Measurements from ENCODE around the gene FAM209B. TPM values are rescaled to one million over a fixed set of nuclear protein-coding genes. Genes with fewer than 3 reads are reported as not detected.
"Not testable (repeated sequence)": the region's sequence is repeated elsewhere in the genome, so short reads cannot be mapped to it uniquely, and the experiment has no call there.

The FAM209B gene
- total and polyA plus RNA-seq, 5 donors: 0.59 to 0.84 TPM; not detected in 3

GRCh38 chr20:56517211-56517610 lies 15.8 kb upstream of the FAM209B start:
- DNase-seq (no peak), ATAC-seq (no peak)
- WGBS: 92% methylated on average over 7 of the region's 7 CpGs
- Histone ChIP-seq H3K4me3 (ENCODE audit: low read length) (no peak overlapping the region), H3K4me1 (ENCODE audit: control insufficient read depth, insufficient read depth, low read length) (peaks cover 2% of the 10 kb centered on the region), H3K27me3 (ENCODE audit: control insufficient read depth, insufficient read depth) (no peaks in the 10 kb centered on the region), H3K27ac (ENCODE audit: low read length) (no peak overlapping the region), H3K9me3 (ENCODE audit: control insufficient read depth, low read length) (no peaks in the 10 kb centered on the region)
- intact Hi-C loops (cut with DNase I): no loop called here

GRCh38 chr20:56517641-56518040 lies 15.4 kb upstream of the FAM209B start:
- no peak overlapping the region for H3K4me3 ChIP-seq (ENCODE audit: low read length)
- H3K27ac ChIP-seq (ENCODE audit: low read length): no peak overlapping the region
- intact Hi-C loops (cut with DNase I): no loop called here
- H3K27me3 ChIP-seq (ENCODE audit: control insufficient read depth, insufficient read depth): no peaks in the 10 kb centered on the region
- no peak for DNase-seq
- H3K4me1 ChIP-seq (ENCODE audit: control insufficient read depth, insufficient read depth, low read length): peaks cover 2% of the 10 kb centered on the region
- H3K9me3 ChIP-seq (ENCODE audit: control insufficient read depth, low read length): no peaks in the 10 kb centered on the region
- no peak for ATAC-seq
- WGBS: 92% methylated on average over 8 of the region's 8 CpGs

- Histone ChIP-seq H3K4me3 (ENCODE audit: low read length) (no peak overlapping the region), H3K4me1 (ENCODE audit: control insufficient read depth, insufficient read depth, low read length) (peaks cover 2% of the 10 kb centered on the region), H3K27me3 (ENCODE audit: control insufficient read depth, insufficient read depth) (no peaks in the 10 kb centered on the region), H3K27ac (ENCODE audit: low read length) (no peak overlapping the region), H3K9me3 (ENCODE audit: control insufficient read depth, low read length) (no peaks in the 10 kb centered on the region)
- 95% methylated on average over 14 of the region's 14 CpGs for WGBS
- ATAC-seq (no peak), DNase-seq (no peak)
- intact Hi-C loops (cut with DNase I): no loop called here
These were observed 14.9 kb upstream of the FAM209B start for GRCh38 chr20:56518126-56518525.

- ATAC-seq (no peak), DNase-seq (no peak)
- Histone ChIP-seq H3K4me3 (ENCODE audit: low read length) (no peak overlapping the region), H3K27me3 (ENCODE audit: control insufficient read depth, insufficient read depth) (no peaks in the 10 kb centered on the region), H3K27ac (ENCODE audit: low read length) (no peak overlapping the region), H3K9me3 (ENCODE audit: control insufficient read depth, low read length) (no peaks in the 10 kb centered on the region), H3K4me1 (ENCODE audit: control insufficient read depth, insufficient read depth, low read length) (peaks cover 2% of the 10 kb centered on the region)
- intact Hi-C loops (cut with DNase I): no loop called here
- WGBS: 95% methylated on average over 10 of the region's 10 CpGs
These were observed 14.2 kb upstream of the FAM209B start for GRCh38 chr20:56518721-56519398.

- ATAC-seq: no peak
These were observed 13.5 kb upstream of the FAM209B start for GRCh38 chr20:56519551-56519950.

GRCh38 chr20:56520180-56520579 lies 12.9 kb upstream of the FAM209B start:
- 98% methylated on average over 10 of the region's 10 CpGs for WGBS
- intact Hi-C loops (cut with DNase I): no loop called here
- no peak overlapping the region for H3K4me3 ChIP-seq (ENCODE audit: low read length)
- DNase-seq: no peak
- H3K27me3 ChIP-seq (ENCODE audit: control insufficient read depth, insufficient read depth): no peaks in the 10 kb centered on the region
- H3K9me3 ChIP-seq (ENCODE audit: control insufficient read depth, low read length): no peaks in the 10 kb centered on the region
- no peak for ATAC-seq
- no peak overlapping the region for H3K27ac ChIP-seq (ENCODE audit: low read length)
- peaks cover 2% of the 10 kb centered on the region for H3K4me1 ChIP-seq (ENCODE audit: control insufficient read depth, insufficient read depth, low read length)

More at GRCh38 chr20:56519551-56519950, 13.5 kb upstream of the FAM209B start:
- Histone ChIP-seq H3K4me3 (ENCODE audit: low read length) (no peak overlapping the region), H3K4me1 (ENCODE audit: control insufficient read depth, insufficient read depth, low read length) (peaks cover 2% of the 10 kb centered on the region), H3K27ac (ENCODE audit: low read length) (no peak overlapping the region), H3K9me3 (ENCODE audit: control insufficient read depth, low read length) (no peaks in the 10 kb centered on the region), H3K27me3 (ENCODE audit: control insufficient read depth, insufficient read depth) (no peaks in the 10 kb centered on the region)
- intact Hi-C loops (cut with DNase I): no loop called here
- DNase-seq: no peak
- 99% methylated on average over 10 of the region's 10 CpGs for WGBS

- H3K27me3 ChIP-seq (ENCODE audit: control insufficient read depth, insufficient read depth); H3K27ac ChIP-seq (ENCODE audit: low read length); H3K4me3 ChIP-seq (ENCODE audit: low read length); ATAC-seq; DNase-seq; H3K9me3 ChIP-seq (ENCODE audit: control insufficient read depth, low read length); H3K4me1 ChIP-seq (ENCODE audit: control insufficient read depth, insufficient read depth, low read length); intact Hi-C loops (cut with DNase I): not testable (repeated sequence)
- WGBS: 93% methylated on average over 13 of the region's 13 CpGs
These were observed 12.2 kb upstream of the FAM209B start for GRCh38 chr20:56520746-56521354.

- ATAC-seq (no peak), DNase-seq (no peak)
- Histone ChIP-seq H3K4me1 (ENCODE audit: control insufficient read depth, insufficient read depth, low read length) (no peaks in the 10 kb centered on the region), H3K4me3 (ENCODE audit: low read length) (no peak overlapping the region), H3K9me3 (ENCODE audit: control insufficient read depth, low read length) (no peaks in the 10 kb centered on the region), H3K27me3 (ENCODE audit: control insufficient read depth, insufficient read depth) (no peaks in the 10 kb centered on the region), H3K27ac (ENCODE audit: low read length) (no peak overlapping the region)
- 87% methylated on average over 6 of the region's 6 CpGs for WGBS
- intact Hi-C loops (cut with DNase I): no loop called here
These were observed 10.7 kb upstream of the FAM209B start for GRCh38 chr20:56522311-56522710.

- 90% methylated on average over 7 of the region's 7 CpGs for WGBS
- intact Hi-C loops (cut with DNase I); H3K4me1 ChIP-seq (ENCODE audit: control insufficient read depth, insufficient read depth, low read length); H3K4me3 ChIP-seq (ENCODE audit: low read length); DNase-seq; ATAC-seq; H3K27ac ChIP-seq (ENCODE audit: low read length); H3K27me3 ChIP-seq (ENCODE audit: control insufficient read depth, insufficient read depth); H3K9me3 ChIP-seq (ENCODE audit: control insufficient read depth, low read length): not testable (repeated sequence)
These were observed 8.6 kb upstream of the FAM209B start, which contains the start of gene FAM209A for GRCh38 chr20:56524444-56524843. Gene FAM209A (plus strand): TSS chr20:56524744. CDS start chr20:56524809, 65 bp downstream.

- DNase-seq (no peak), ATAC-seq (no peak)
- Histone ChIP-seq H3K27ac (ENCODE audit: low read length) (no peak overlapping the region), H3K9me3 (ENCODE audit: control insufficient read depth, low read length) (no peaks in the 10 kb centered on the region), H3K4me3 (ENCODE audit: low read length) (no peak overlapping the region), H3K27me3 (ENCODE audit: control insufficient read depth, insufficient read depth) (no peaks in the 10 kb centered on the region), H3K4me1 (ENCODE audit: control insufficient read depth, insufficient read depth, low read length) (no peaks in the 10 kb centered on the region)
- intact Hi-C loops (cut with DNase I): no loop called here
- WGBS: 95% methylated on average over 7 of the region's 7 CpGs
These were observed 5.5 kb upstream of the FAM209B start for GRCh38 chr20:56527521-56527920.

GRCh38 chr20:56537997-56538396 lies 5.0 kb downstream of the FAM209B start:
- 68% methylated on average over 3 of the region's 3 CpGs for WGBS
- DNase-seq: no peak
- ATAC-seq: no peak
- H3K27me3 ChIP-seq (ENCODE audit: control insufficient read depth, insufficient read depth): no peaks in the 10 kb centered on the region
- H3K4me1 ChIP-seq (ENCODE audit: control insufficient read depth, insufficient read depth, low read length): no peaks in the 10 kb centered on the region
- no peaks in the 10 kb centered on the region for H3K9me3 ChIP-seq (ENCODE audit: control insufficient read depth, low read length)
- intact Hi-C loops (cut with DNase I): no loop called here
- H3K27ac ChIP-seq (ENCODE audit: low read length): no peak overlapping the region
- H3K4me3 ChIP-seq (ENCODE audit: low read length): no peak overlapping the region

Data from right cardiac atrium (tissue), 5 donors.